Omental fat pad (tissue), 4 donors: ENCODE measurements around the gene ANAPC2. TPM values are rescaled to one million over a fixed set of nuclear protein-coding genes. Genes with fewer than 3 reads are reported as not detected.

ENCODE experiments used
- ATAC-seq: fragments of 150-250 bp; one replicate; pipeline ENCODE4 v1.9.1; 2016; ENCODE audit warnings: mild to moderate bottlenecking, moderate library complexity; ENCODE audit not compliant: low FRiP score
- DNase-seq: peaks from one replicate; pipeline ENCODE4 v3.0.0-alpha.2; 2019; ENCODE audit warnings: low spot score
- total RNA-seq, 4 donors: library from RNA; depleted of rRNA; stranded (reverse); fragments of >200 nt; gene quantifications; one replicate each; pipeline ENCODE4 v1.1.0, GENCODE V29; 2016
- TF ChIP-seq, protein P1 (sequence below), 3 donors: fragments of 450-650 bp; IDR thresholded peaks; one replicate each; pipeline ENCODE4 v1.5.1; 2016 to 2017; ENCODE audit warnings: antibody characterized with exemption in 3 of 3, mild to moderate bottlenecking in 3 of 3, moderate library complexity in 2 of 3

Gene ANAPC2
- total RNA-seq, 4 donors from 2014 or later = 17.4 to 38.8 (median 22.8) TPM

DNA sequence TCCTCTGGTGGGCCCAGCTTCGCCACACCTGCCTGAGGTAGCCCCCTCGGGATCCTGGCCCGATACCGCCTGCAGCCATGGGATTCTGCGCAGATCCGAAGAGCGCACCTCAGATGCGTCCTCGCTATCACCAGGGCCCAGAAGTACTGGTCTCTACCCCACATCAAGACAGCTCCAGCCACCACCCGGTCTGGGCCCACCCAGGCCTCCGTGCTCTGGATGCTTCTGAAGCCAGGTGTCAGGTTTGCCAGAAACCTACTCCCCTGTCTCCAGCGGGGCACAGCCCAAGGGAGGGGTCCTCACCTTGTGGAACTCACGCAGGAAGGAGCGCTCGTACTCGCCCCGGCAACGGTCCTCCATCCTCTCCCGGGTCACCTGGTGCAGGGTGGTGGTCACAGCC lies 2.4 kb downstream of the ANAPC2 start:
- ATAC-seq = no peak
- no peak for DNase-seq
- TF ChIP-seq, protein P1, sequence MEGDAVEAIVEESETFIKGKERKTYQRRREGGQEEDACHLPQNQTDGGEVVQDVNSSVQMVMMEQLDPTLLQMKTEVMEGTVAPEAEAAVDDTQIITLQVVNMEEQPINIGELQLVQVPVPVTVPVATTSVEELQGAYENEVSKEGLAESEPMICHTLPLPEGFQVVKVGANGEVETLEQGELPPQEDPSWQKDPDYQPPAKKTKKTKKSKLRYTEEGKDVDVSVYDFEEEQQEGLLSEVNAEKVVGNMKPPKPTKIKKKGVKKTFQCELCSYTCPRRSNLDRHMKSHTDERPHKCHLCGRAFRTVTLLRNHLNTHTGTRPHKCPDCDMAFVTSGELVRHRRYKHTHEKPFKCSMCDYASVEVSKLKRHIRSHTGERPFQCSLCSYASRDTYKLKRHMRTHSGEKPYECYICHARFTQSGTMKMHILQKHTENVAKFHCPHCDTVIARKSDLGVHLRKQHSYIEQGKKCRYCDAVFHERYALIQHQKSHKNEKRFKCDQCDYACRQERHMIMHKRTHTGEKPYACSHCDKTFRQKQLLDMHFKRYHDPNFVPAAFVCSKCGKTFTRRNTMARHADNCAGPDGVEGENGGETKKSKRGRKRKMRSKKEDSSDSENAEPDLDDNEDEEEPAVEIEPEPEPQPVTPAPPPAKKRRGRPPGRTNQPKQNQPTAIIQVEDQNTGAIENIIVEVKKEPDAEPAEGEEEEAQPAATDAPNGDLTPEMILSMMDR (IDR thresholded peaks at IDR 0.05) = no peak

DNA sequence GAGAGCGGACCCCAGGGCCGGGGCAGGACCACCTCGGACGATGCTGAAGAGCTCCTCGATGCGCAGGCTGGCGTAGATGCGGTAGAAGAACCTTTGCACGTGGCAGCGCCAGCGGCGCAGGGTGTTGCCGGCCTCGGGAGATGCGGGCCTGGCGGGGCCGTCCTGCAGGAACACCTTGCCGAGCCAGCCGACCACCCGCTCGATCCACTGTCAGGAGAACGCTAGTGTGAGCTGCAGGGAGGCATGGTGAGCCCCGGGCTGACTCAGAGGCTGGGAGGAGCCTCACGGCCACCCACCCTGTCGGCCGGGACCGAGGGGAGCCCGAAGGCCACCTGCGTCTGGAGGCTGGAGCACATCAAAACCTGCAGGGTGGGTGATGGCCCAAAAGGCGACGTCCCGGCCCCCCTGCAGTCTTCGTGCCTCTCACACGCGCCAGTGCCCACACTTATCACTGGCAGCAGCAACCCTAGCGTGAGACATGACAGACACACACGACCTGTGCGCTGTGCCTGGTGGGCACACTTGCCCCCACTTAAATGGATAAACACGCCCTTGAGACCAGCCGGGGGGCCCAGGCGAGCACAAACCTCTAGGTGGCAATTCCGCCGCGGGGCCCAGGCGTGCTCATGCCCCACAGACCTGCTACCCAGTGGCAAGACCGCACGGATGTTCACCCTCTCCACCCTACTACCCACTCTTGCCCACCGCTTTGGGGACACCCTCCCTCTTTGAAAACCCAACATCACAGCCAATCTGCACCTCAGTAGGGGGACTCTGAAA lies 3.3 kb downstream of the ANAPC2 start:
- ATAC-seq (no peak), DNase-seq (no peak)
- TF ChIP-seq, protein P1 (IDR thresholded peaks at IDR 0.05) = no peak

DNA sequence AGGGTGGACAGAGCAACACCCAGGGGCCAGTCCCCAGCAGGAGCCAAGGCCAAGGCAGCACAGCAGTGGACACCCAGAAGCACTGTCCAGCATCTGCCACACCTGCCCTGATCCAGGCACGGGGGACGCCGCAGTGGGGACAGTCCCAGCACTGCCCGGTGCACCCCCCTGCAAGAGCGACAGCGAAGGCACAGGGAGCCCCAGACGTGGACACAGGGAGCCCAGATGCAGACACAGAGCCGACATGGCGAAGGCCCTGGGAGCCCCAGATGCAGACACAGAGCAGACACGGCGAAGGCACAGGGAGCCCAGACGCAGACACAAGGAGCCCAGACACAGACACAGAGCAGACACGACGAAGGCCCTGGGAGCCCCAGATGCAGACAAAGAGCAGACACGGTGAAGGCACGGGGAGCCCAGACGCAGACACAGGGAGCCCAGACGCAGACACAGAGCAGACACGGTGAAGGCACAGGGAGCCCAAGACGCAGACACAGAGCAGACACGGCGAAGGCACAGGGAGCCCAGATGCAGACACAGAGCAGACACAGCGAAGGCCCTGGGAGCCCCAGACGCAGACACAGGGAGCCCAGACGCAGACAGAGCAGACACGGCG lies 4.3 kb downstream of the ANAPC2 start:
- ATAC-seq (no peak), DNase-seq (no peak)
- TF ChIP-seq, protein P1 (IDR thresholded peaks at IDR 0.05) = no peak

DNA sequence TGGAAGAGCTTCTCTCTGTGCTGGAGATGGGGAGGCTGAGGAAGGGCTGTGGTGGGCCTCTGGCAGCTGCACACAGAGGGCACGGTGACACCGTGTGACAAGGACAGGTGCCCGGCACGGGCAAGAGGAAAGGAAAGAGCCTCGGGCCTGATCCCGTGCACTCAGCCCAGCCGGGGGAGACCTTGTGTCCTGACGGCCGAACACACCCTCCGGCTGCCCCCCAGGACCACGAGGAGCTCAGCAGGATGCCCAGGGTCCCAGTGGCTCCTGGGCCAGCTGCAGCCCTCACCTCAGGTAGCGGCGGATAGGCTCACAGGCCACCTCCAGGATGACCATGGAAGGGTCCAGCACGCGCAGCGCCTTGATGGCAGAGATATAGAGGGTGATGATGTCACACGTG lies 5.5 kb downstream of the ANAPC2 start:
- ATAC-seq = no peak
- DNase-seq = no peak
- TF ChIP-seq, protein P1 (IDR thresholded peaks at IDR 0.05) = no peak

DNA sequence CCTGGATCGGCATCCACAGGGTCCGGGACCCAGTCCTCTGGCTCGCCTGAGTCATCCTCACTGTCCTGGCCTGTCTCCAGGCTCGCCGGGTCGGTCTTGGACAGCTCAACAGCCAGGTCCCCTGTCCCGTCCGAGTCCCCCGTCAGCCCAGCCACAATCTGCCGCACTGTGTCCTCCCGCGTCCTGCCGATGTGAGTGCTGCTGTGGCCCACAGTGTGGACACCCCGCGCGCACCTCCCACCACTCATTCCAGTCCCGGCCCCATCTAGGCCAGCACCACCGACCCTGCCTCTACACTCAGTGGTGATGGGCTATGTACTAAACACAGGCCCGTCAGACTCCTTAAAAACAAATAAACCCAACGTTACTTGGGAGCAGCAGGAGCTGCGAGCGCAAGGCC lies 6.7 kb downstream of the ANAPC2 start:
- ATAC-seq = no peak
- DNase-seq = no peak
- TF ChIP-seq, protein P1 (IDR thresholded peaks at IDR 0.05) = no peak

DNA sequence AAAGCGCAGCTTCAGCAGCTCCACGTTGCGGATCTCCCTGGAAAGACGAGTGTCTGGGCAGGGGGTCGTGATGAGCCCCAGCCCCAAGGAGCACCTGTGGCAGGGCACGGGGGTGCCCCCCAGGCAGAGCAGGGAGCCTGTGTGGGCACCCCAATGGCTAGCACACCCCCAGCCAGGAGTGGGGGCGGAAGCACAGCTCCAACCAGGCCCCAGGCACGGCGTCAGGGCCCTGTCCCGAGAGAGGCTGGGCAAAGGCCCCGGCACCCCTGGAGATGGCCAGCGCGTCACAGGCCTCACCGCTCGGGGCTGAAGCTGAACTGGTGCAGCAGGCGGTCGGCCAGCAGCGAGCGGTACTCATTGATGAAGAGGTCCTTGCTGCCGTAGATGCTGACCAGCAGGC lies 7.9 kb downstream of the ANAPC2 start:
- ATAC-seq (no peak), DNase-seq (no peak)
- TF ChIP-seq, protein P1 (IDR thresholded peaks at IDR 0.05) = no peak

DNA sequence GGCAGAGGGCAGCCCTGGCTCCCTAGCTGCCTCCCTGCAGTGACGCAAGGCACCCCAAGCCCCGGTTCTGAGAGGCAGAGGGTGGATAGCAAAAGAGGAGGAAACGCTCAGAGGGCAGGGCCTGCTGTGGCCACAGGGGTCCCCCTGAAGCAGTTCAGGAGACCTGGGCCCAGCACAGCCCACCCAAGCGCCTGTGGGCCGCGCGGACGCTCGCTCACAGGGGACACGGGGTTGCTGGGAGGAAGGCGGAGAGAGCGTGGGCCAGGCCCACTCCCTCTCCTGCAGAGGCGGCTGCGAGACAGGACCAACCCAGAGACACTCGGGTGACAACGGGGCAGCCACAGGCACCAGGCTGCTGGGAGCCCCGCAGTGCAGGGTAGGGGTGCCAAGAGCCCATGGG lies 8.6 kb downstream of the ANAPC2 start:
- ATAC-seq (no peak), DNase-seq (no peak)
- TF ChIP-seq, protein P1 (IDR thresholded peaks at IDR 0.05) = no peak
